ENCODE data around the gene PGK2. TPM values are rescaled to one million over a fixed set of nuclear protein-coding genes. Genes with fewer than 3 reads are reported as not detected.
A peak's percentile ranks its signal among the peaks of the same experiment; 100 is the strongest.

PGK2 gene
- total RNA-seq, 1 experiment from 2014 or later, result not detected

DNA sequence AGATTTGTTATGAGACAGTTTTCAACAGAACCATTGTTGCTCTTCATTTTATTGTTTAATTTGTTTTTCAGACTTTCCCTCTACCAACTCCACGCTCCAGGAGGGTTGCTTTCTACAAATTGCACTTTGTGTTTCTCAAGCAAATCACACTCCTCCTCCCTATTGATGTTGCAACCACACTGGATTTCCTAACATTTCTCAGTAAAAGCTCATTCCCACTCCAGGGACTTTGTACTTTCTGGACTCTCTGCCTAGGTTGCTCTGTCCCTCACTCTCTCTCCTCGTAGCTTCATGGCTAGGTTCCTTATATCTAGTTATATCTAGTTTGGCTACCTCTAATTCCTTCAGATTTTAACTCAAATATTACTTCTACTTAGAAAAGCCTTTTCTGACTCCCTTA lies 20.3 kb downstream of the PGK2 start:
- Histone ChIP-seq H2AFZ (ENCODE audit: low read length) (no peak overlapping the region), H4K20me1 (ENCODE audit: low read length) (no peaks in the 10 kb centered on the region), H3K9me3 (ENCODE audit: low read length) (no peaks in the 10 kb centered on the region), H3F3A (ENCODE audit: low read length, unreplicated experiment) (no peaks in the 10 kb centered on the region), H3K27ac (ENCODE audit: low read length) (no peak overlapping the region), H3K4me1 (ENCODE audit: insufficient read depth, low read length) (no peaks in the 10 kb centered on the region), H3K4me3 (ENCODE audit: low read length) (no peak overlapping the region), H3K36me3 (ENCODE audit: low read depth, low read length) (no peaks in the 10 kb centered on the region), H3K9me2 (replicated peaks; ENCODE audit: low read length) (no peaks in the 10 kb centered on the region), H3K4me2 (ENCODE audit: low read length) (no peak overlapping the region), H3K27me3 (ENCODE audit: low read length) (no peaks in the 10 kb centered on the region), H3K9ac (ENCODE audit: low read length) (no peak overlapping the region), H3K79me2 (ENCODE audit: low read length) (no peaks in the 10 kb centered on the region)
- BruUV-seq (replicated peaks), result no TSS peak
- ChIA-PET CTCF (no interaction called here), POLR2A (ENCODE audit: unreplicated experiment) (no interaction called here)
- intact Hi-C loops (cut with micrococcal nuclease), result no loop called here
- no peak for ATAC-seq
- DNase-seq, result no peak
- TF ChIP-seq, protein P1, sequence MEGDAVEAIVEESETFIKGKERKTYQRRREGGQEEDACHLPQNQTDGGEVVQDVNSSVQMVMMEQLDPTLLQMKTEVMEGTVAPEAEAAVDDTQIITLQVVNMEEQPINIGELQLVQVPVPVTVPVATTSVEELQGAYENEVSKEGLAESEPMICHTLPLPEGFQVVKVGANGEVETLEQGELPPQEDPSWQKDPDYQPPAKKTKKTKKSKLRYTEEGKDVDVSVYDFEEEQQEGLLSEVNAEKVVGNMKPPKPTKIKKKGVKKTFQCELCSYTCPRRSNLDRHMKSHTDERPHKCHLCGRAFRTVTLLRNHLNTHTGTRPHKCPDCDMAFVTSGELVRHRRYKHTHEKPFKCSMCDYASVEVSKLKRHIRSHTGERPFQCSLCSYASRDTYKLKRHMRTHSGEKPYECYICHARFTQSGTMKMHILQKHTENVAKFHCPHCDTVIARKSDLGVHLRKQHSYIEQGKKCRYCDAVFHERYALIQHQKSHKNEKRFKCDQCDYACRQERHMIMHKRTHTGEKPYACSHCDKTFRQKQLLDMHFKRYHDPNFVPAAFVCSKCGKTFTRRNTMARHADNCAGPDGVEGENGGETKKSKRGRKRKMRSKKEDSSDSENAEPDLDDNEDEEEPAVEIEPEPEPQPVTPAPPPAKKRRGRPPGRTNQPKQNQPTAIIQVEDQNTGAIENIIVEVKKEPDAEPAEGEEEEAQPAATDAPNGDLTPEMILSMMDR (conservative IDR thresholded peaks at IDR 0.05; ENCODE audit: low read depth, low read length), result no peak
- no peak for TF ChIP-seq EZH2phosphoT487 (IDR thresholded peaks at IDR 0.05; ENCODE audit: borderline replicate concordance, low read length)

DNA sequence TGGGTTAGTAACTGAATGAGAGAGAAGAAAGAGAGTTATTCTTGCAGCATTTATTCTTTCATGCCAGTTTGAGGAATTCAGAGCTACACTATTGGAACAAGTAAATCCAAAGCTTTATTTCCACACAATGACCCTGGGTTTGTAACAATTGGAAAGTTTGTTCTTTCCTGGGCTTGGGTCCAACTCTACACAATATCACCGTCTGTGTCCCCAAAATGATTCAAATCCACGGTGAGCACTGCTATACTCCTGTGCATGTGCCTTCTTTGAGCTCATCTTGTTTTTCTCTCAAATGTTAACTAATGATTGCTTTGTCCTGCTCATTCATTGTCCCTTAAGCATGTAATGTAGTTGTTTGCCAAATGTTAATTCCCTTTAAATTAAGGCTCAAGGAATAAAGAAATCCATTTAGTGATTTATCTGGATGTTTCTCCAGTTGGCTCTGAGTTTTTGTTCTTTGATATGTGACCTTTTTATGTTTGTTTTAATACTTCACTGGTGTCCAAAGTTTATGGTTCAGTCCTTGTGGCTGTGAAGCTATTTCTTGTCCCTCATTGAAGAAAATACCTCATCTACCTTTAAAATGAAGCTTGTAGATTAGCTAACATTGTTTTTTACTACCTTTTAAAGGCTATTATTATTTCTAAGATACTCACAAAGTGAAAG lies 22.4 kb downstream of the PGK2 start:
- no peaks in the 10 kb centered on the region for H3K4me1 ChIP-seq (ENCODE audit: insufficient read depth, low read length)
- no peaks in the 10 kb centered on the region for H4K20me1 ChIP-seq (ENCODE audit: low read length)
- H3K4me3 ChIP-seq (ENCODE audit: low read length), result no peak overlapping the region
- no peak for DNase-seq
- H3K79me2 ChIP-seq (ENCODE audit: low read length), result no peaks in the 10 kb centered on the region
- no TSS peak for BruUV-seq (replicated peaks)
- H2AFZ ChIP-seq (ENCODE audit: low read length), result no peak overlapping the region; the same call in 1 of the 2 replicates
- no peak overlapping the region for H3K27ac ChIP-seq (ENCODE audit: low read length)
- POLR2A ChIA-PET (ENCODE audit: unreplicated experiment), result no interaction called here
- H3K4me2 ChIP-seq (ENCODE audit: low read length), result no peak overlapping the region
- intact Hi-C loops (cut with micrococcal nuclease), result no loop called here
- no peaks in the 10 kb centered on the region for H3K27me3 ChIP-seq (ENCODE audit: low read length)
- no peaks in the 10 kb centered on the region for H3K9me2 ChIP-seq (replicated peaks; ENCODE audit: low read length)
- CTCF ChIA-PET, result no interaction called here
- H3K9me3 ChIP-seq (ENCODE audit: low read length), result no peaks in the 10 kb centered on the region
- no peak for ATAC-seq
- TF ChIP-seq EZH2 (IDR thresholded peaks at IDR 0.05; ENCODE audit: low read length, unreplicated experiment), result no peak
- TF ChIP-seq EZH2phosphoT487 (IDR thresholded peaks at IDR 0.05; ENCODE audit: borderline replicate concordance, low read length), result no peak
- TF ChIP-seq, protein P1 (conservative IDR thresholded peaks at IDR 0.05; ENCODE audit: low read depth, low read length), result no peak
- no peaks in the 10 kb centered on the region for H3F3A ChIP-seq (ENCODE audit: low read length, unreplicated experiment)
- no peaks in the 10 kb centered on the region for H3K36me3 ChIP-seq (ENCODE audit: low read depth, low read length)
- H3K9ac ChIP-seq (ENCODE audit: low read length), result no peak overlapping the region

DNA sequence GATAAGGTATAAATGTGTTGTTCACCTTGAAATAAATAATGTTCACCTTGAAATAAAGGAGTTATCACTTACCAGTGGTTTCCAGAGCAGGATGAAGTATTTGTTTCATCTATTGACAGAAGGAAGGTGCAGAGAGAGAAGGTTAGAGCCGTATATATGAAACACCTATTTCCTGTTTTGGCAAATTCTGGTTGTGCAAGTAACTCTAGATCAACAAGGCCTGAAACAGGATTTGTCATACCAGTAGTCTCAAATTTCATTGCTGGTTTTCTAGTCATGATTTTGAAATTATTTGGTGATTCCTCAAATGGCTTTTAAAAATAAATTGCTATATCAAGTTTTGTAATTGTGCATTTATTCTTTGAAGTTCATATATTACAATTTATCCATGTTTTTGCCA lies 42.8 kb downstream of the PGK2 start, which contains the start of gene CRISP3:
TSS of gene CRISP3 (minus strand) at position 130 of the 400 bp plus-strand sequence. CDS start at position 109, 21 bp downstream.
- ChIA-PET POLR2A (ENCODE audit: unreplicated experiment) (no interaction called here), CTCF (no interaction called here)
- Histone ChIP-seq H3K9me2 (replicated peaks; ENCODE audit: low read length) (no peaks in the 10 kb centered on the region), H3K79me2 (ENCODE audit: low read length) (no peaks in the 10 kb centered on the region), H2AFZ (ENCODE audit: low read length) (no peak within 1 kb of the TSS), H3F3A (ENCODE audit: low read length, unreplicated experiment) (no peaks in the 10 kb centered on the region), H3K36me3 (ENCODE audit: low read depth, low read length) (no peaks in the 10 kb centered on the region), H3K4me2 (ENCODE audit: low read length) (peak within 1 kb of the TSS; percentile 24; the same call in 1 of the 2 replicates), H3K27ac (ENCODE audit: low read length) (no peak within 1 kb of the TSS), H3K27me3 (ENCODE audit: low read length) (no peaks in the 10 kb centered on the region), H3K9ac (ENCODE audit: low read length) (no peak within 1 kb of the TSS), H3K9me3 (ENCODE audit: low read length) (no peaks in the 10 kb centered on the region), H4K20me1 (ENCODE audit: low read length) (no peaks in the 10 kb centered on the region), H3K4me3 (ENCODE audit: low read length) (no peak within 1 kb of the TSS), H3K4me1 (ENCODE audit: insufficient read depth, low read length) (peaks cover 15% of the 10 kb centered on the region)
- intact Hi-C loops (cut with micrococcal nuclease), result no loop called here
- DNase-seq (peak; percentile 80), ATAC-seq (peak; percentile 85)
- no TSS peak for BruUV-seq (replicated peaks)
- TF ChIP-seq EZH2 (IDR thresholded peaks at IDR 0.05; ENCODE audit: low read length, unreplicated experiment), result no peak

Measured in PC-3 (cell line).